Esophagus (tissue), 2 donors: ENCODE results near the gene KLK1. TPM values are rescaled to one million over a fixed set of nuclear protein-coding genes. Genes with fewer than 3 reads are reported as not detected.
"Not testable (repeated sequence)": the region's sequence is repeated elsewhere in the genome, so short reads cannot be mapped to it uniquely, and the experiment has no call there.

Experiments
- H3K27ac ChIP-seq, 2 donors: one replicate each; pipeline ENCODE4 v1.5.1; 2013; ENCODE audit warnings: low read depth in 2 of 2, mild to moderate bottlenecking in 2 of 2, inconsistent platforms in 1 of 2, low read length in 1 of 2, moderate library complexity in 1 of 2
- H3K27me3 ChIP-seq, 2 donors: one replicate each; pipeline ENCODE4 v1.6.1; 2013; ENCODE audit warnings: low read length in 2 of 2, control low read depth in 1 of 2, mild to moderate bottlenecking in 1 of 2; ENCODE audit not compliant: insufficient read depth in 2 of 2, control insufficient read depth in 1 of 2
- H3K36me3 ChIP-seq, 2 donors: one replicate each; pipeline ENCODE4 v1.6.1; 2013; ENCODE audit warnings: low read length in 1 of 2; ENCODE audit not compliant: control insufficient read depth in 2 of 2, insufficient read depth in 2 of 2
- H3K4me1 ChIP-seq, 2 donors: one replicate each; pipeline ENCODE4 v1.6.1; 2013; ENCODE audit warnings: low read length in 1 of 2; ENCODE audit not compliant: control insufficient read depth in 2 of 2, insufficient read depth in 2 of 2
- H3K4me3 ChIP-seq, 2 donors: one replicate each; pipeline ENCODE4 v1.5.1; 2013; ENCODE audit warnings: low read length in 2 of 2, mild to moderate bottlenecking in 2 of 2, low read depth in 1 of 2, moderate library complexity in 1 of 2
- H3K9me3 ChIP-seq, 2 donors: one replicate each; pipeline ENCODE4 v1.6.1; 2013; ENCODE audit warnings: mild to moderate bottlenecking in 2 of 2, low read depth in 1 of 2, low read length in 1 of 2, moderate library complexity in 1 of 2; ENCODE audit not compliant: control insufficient read depth in 2 of 2, insufficient read depth in 1 of 2
- WGBS, 2 donors: extraction: QIAGEN DNeasy Blood & Tissue Kit; methylation state at CpG; one replicate each; pipeline ENCODE4 v1.1.7; 2013; 5-methylcytosine and 5-hydroxymethylcytosine counted together
- polyA plus RNA-seq, 2 donors: library from polyadenylated mRNA; stranded (reverse); fragments of 200-250 nt; gene quantifications; one replicate each; pipeline ENCODE4 v1.2.3, GENCODE V29; 2013
- donor health status: healthy with polysubstance abuse.
- donor health status: Bipolar disorder and iron deficiency.

The KLK1 gene
- polyA plus RNA-seq, 2 donors: 2.0 to 2.8 TPM

- H3K9me3 ChIP-seq, H3K4me3 ChIP-seq, H3K4me1 ChIP-seq, H3K36me3 ChIP-seq, H3K27ac ChIP-seq, H3K27me3 ChIP-seq: not testable (repeated sequence)
- 50 to 56% methylated on average over 7 of the region's 7 CpGs for WGBS, 2 donors
Observed at GRCh38 chr19:50773454-50773853, 50.1 kb downstream of the KLK1 start.

- not testable (repeated sequence) for H3K4me3 ChIP-seq, H3K4me1 ChIP-seq, H3K27me3 ChIP-seq, H3K9me3 ChIP-seq, H3K36me3 ChIP-seq, H3K27ac ChIP-seq
- 75 to 79% methylated on average over 3 of the region's 3 CpGs for WGBS, 2 donors
Observed at GRCh38 chr19:50772912-50773311, 50.7 kb downstream of the KLK1 start.

- Histone ChIP-seq H3K36me3 (no peaks in the 10 kb centered on the region), H3K27me3 (no peaks in the 10 kb centered on the region)
- WGBS, 2 donors: 52 to 69% methylated on average over 2 of the region's 2 CpGs
Observed at GRCh38 chr19:50772476-50772875, 51.1 kb downstream of the KLK1 start.

GRCh38 chr19:50770888-50771287 lies 52.7 kb downstream of the KLK1 start:
- Histone ChIP-seq H3K36me3 (no peaks in the 10 kb centered on the region), H3K27me3 (no peaks in the 10 kb centered on the region), H3K4me1 (no peaks in the 10 kb centered on the region), H3K27ac (no peak overlapping the region), H3K4me3 (no peak overlapping the region), H3K9me3 (no peaks in the 10 kb centered on the region)
- WGBS, 2 donors: 76 to 82% methylated on average over 13 of the region's 13 CpGs

More at GRCh38 chr19:50772476-50772875, 51.1 kb downstream of the KLK1 start:
- no peak overlapping the region for H3K27ac ChIP-seq
- H3K4me3 ChIP-seq: no peak overlapping the region
- H3K4me1 ChIP-seq: no peaks in the 10 kb centered on the region
- H3K9me3 ChIP-seq: peaks cover 2 to 3% of the 10 kb centered on the region in 2 donors

- not testable (repeated sequence) for H3K4me1 ChIP-seq, H3K4me3 ChIP-seq, H3K9me3 ChIP-seq, H3K36me3 ChIP-seq, H3K27ac ChIP-seq, H3K27me3 ChIP-seq
- WGBS, 2 donors: 81% methylated on average over 2 of the region's 2 CpGs
Observed at GRCh38 chr19:50770164-50770563, 53.4 kb downstream of the KLK1 start, which contains the start of gene GPR32. TSS of gene GPR32 (plus strand) at chr19:50770464. CDS start at chr19:50770601, 137 bp downstream.

Other genes starting within 250 kb of the KLK1 start
- gene SYT3, start 183.9 kb downstream of the KLK1 start, polyA plus RNA-seq: under 1 TPM; 0.09 to 0.20 TPM
- gene C19orf81, start 174.3 kb downstream of the KLK1 start, polyA plus RNA-seq: under 1 TPM in 1 of 2 donors, not detected in 1; 0.15 TPM
- under 1 TPM; 0.06 to 0.13 TPM for gene SHANK1, start 104.0 kb downstream of the KLK1 start, polyA plus RNA-seq
- gene CLEC11A, start 100.4 kb downstream of the KLK1 start, polyA plus RNA-seq: 1 to 10 TPM; 3.9 to 4.8 TPM
- gene GPR32, start 53.3 kb downstream of the KLK1 start, polyA plus RNA-seq: not detected
- gene ACP4, start 33.4 kb downstream of the KLK1 start, polyA plus RNA-seq: not detected
- not detected for gene KLK15, start 9.8 kb upstream of the KLK1 start, polyA plus RNA-seq
- not detected for gene KLK3, start 31.1 kb upstream of the KLK1 start, polyA plus RNA-seq
- not detected for gene KLK2, start 49.7 kb upstream of the KLK1 start, polyA plus RNA-seq
- under 1 TPM; 0.06 to 0.18 TPM for gene KLK4, start 87.6 kb upstream of the KLK1 start, polyA plus RNA-seq
- gene KLK5, start 129.3 kb upstream of the KLK1 start, polyA plus RNA-seq: 10 to 100 TPM; 13.9 to 18.7 TPM
- 10 to 100 TPM; 32.8 to 64.6 TPM for gene KLK6, start 145.8 kb upstream of the KLK1 start, polyA plus RNA-seq
- gene KLK7, start 160.1 kb upstream of the KLK1 start, polyA plus RNA-seq: 10 to 100 TPM; 36.4 to 96.4 TPM
- 100 to 1,000 TPM; 226 to 261 TPM for gene KLK8, start 177.8 kb upstream of the KLK1 start, polyA plus RNA-seq
- gene KLK10, start 195.9 kb upstream of the KLK1 start, polyA plus RNA-seq: 100 to 1,000 TPM; 223 to 304 TPM
- gene KLK11, start 202.8 kb upstream of the KLK1 start, polyA plus RNA-seq: 100 to 1,000 TPM; 168 to 345 TPM
- gene KLK12, start 211.2 kb upstream of the KLK1 start, polyA plus RNA-seq: 100 to 1,000 TPM in 1 of 2 donors, 10 to 100 TPM in 1; 12.4 to 427 TPM
- gene KLK13, start 241.3 kb upstream of the KLK1 start, polyA plus RNA-seq: 1,000 to 10,000 TPM in 1 of 2 donors, 100 to 1,000 TPM in 1; 406 to 1,038 TPM